GM12875 (cell line): ENCODE results near the gene TMEM269.
A peak's percentile ranks its signal among the peaks of the same experiment; 100 is the strongest.

ENCODE experiments used
- H3K4me3 ChIP-seq: one replicate; pipeline ENCODE4 v1.5.1; 2011; ENCODE audit warnings: low read depth, low read length, control low read depth
- CTCF ChIP-seq: IDR thresholded peaks from 2 replicates; pipeline ENCODE4 v1.5.1; 2011; ENCODE audit warnings: low read depth, mild to moderate bottlenecking, control low read depth, inconsistent platforms, low read length, moderate library complexity, borderline replicate concordance; ENCODE audit not compliant: insufficient read depth

The TMEM269 gene

GRCh38 chr1:42777852-42778251, 6.9 kb upstream of the TMEM269 start:
- no peak overlapping the region for H3K4me3 ChIP-seq
- TF ChIP-seq CTCF: peak; percentile 63; the same call in 1 of the 2 replicates

GRCh38 chr1:42779725-42780124, 5.1 kb upstream of the TMEM269 start:
- H3K4me3 ChIP-seq: no peak overlapping the region
- no peak for TF ChIP-seq CTCF

DNA sequence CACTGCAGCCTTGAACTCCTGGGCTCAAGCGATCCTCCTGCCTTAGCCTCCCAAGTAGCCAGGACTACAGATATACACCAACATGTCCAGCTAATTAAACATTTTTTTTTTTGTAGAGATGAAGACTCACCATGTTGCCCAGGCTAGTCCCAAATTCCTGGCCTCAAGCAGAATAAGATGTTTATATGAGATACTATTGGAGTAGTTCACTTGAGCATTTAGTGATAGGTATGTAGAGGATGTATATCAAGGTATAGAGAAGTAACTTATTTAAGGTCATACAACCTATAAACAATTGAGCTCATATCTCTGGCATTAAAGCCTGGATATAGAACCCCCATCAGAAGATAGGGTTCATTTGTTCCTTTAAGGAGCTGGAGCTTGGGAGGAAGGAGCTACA, 4.6 kb upstream of the TMEM269 start:
- no peak overlapping the region for H3K4me3 ChIP-seq
- no peak for TF ChIP-seq CTCF

GRCh38 chr1:42783092-42783491, 1.7 kb upstream of the TMEM269 start:
- TF ChIP-seq CTCF: no peak
- no peak overlapping the region for H3K4me3 ChIP-seq

- H3K4me3 ChIP-seq: no peak overlapping the region
Observed at GRCh38 chr1:42784547-42784945, 245 bp upstream of the TMEM269 start.

DNA sequence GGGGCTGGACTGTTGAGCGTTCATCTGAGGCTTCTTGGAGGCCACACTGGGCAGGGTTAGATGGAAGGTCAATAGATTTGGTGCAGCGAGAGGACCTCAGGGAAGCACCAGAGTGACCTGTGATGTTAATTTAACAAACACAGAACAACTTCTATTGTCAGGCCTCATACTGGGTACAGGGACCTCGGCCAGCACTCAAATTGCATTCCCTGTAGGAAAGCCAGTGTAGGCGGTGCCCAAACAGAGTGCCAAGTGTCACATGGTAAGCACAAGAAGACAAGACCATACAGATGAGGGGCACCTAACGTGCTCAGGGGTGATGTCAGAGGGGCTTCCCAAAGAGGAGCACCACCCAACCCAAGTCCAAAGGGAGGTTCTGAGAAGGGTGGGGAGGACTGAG, 1.3 kb downstream of the TMEM269 start:
- TF ChIP-seq CTCF: no peak
- no peak overlapping the region for H3K4me3 ChIP-seq

More at GRCh38 chr1:42784547-42784945, 245 bp upstream of the TMEM269 start:
- TF ChIP-seq CTCF: no peak

DNA sequence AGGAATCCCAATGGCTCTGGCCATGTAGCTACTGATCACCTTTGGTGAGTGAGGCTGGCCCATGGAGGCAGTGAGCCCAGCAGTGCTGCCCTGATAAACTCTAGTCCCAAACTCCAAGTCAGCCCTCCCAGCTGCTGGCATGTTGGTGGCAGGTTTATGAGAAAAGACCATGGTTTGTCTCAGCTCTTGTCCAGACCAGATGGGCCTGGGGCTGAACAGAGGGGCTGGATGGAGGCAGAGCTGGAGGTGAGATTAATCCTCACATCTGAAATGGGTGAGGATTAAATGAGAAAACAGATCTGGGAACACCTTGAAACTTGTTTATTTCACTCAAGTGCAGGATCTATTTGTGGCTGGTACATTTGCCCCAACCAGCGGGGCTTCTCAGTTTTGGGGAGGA, 3.2 kb downstream of the TMEM269 start:
- no peak overlapping the region for H3K4me3 ChIP-seq
- no peak for TF ChIP-seq CTCF
